Endothelial cell of umbilical vein (primary cell): ENCODE measurements around the gene CD300H. TPM values are rescaled to one million over a fixed set of nuclear protein-coding genes. Genes with fewer than 3 reads are reported as not detected.

ENCODE experiments used
- Bru-seq: library from RNA; stranded (reverse); fragments of 400-500 nt; gene quantifications from one replicate; lab custom pipeline; 2021; lab: Mats Ljungman, UMichigan
- BruChase-seq, 2 experiments: library from RNA; stranded (reverse); fragments of 400-500 nt; gene quantifications; one replicate each; lab custom pipeline; 2021; lab: Mats Ljungman, UMichigan
- BruUV-seq: library from RNA; stranded (reverse); fragments of 400-500 nt; replicated peaks from 2 replicates; lab custom pipeline; 2021; lab: Mats Ljungman, UMichigan
- CTCF ChIA-PET: fragments of 300-600, 350-600 bp; sonication (Branson Sonifier 250); formaldehyde crosslinking; loops from one replicate; lab custom pipeline; 2021; ENCODE audit warnings: antibody characterized with exemption, inconsistent platforms; lab: Charles Lee
- POLR2A ChIA-PET: fragments of 300-600, 350-600 bp; sonication (Branson Sonifier 250); formaldehyde crosslinking; loops from one replicate; lab custom pipeline; 2021; ENCODE audit warnings: antibody characterized with exemption, inconsistent platforms; lab: Charles Lee
- DNase-seq: peaks from one replicate; pipeline ENCODE4 v3.0.0-alpha.2; 2011; ENCODE audit warnings: low read depth, low spot score
- FAIRE-seq: peaks from 2 replicates; lab custom pipeline; 2011; peaks lifted over from hg19 to GRCh38; lab: Jason Lieb, UNC
- H2AFZ ChIP-seq: 2 replicates; pipeline ENCODE4 v1.6.0; 2012; ENCODE audit warnings: low read depth, low read length, control low read depth, inconsistent platforms
- H3K27ac ChIP-seq: 2 replicates; pipeline ENCODE4 v1.5.1; 2011; ENCODE audit warnings: low read depth, mild to moderate bottlenecking, control low read depth, low read length, moderate library complexity; ENCODE audit not compliant: insufficient read depth
- H3K27me3 ChIP-seq, 2 experiments: 2 replicates each; pipeline versions ENCODE4 v1.6.0 to v1.6.1; 2011; ENCODE audit warnings: low read length in 2 of 2, mixed read lengths in 1 of 2; ENCODE audit not compliant: control insufficient read depth in 2 of 2, insufficient read depth in 2 of 2
- H3K36me3 ChIP-seq, 2 experiments: 2 replicates in 1 of 2; 3 replicates in 1 of 2; pipeline ENCODE4 v1.5.1; 2011; ENCODE audit warnings: low read length in 2 of 2, mild to moderate bottlenecking in 1 of 2, moderate library complexity in 1 of 2; ENCODE audit not compliant: control insufficient read depth in 2 of 2, insufficient read depth in 2 of 2; ENCODE audit errors: extremely low read depth in 1 of 2
- H3K4me1 ChIP-seq: 3 replicates; pipeline ENCODE4 v1.5.1; 2011; ENCODE audit warnings: mild to moderate bottlenecking, low read length; ENCODE audit not compliant: control insufficient read depth, insufficient read depth; ENCODE audit errors: extremely low read depth
- H3K4me2 ChIP-seq: 2 replicates; pipeline ENCODE4 v1.6.1; 2011; ENCODE audit warnings: low read length, control low read depth, mixed read lengths; ENCODE audit not compliant: insufficient read depth
- H3K4me3 ChIP-seq, 3 experiments: fragments of 200-600 bp in 1 of 3; sonication (generic), shearing (Covaris generic) in 1 of 3; replicated peaks in 1 of 3; 2 replicates each; pipeline ENCODE4 v1.5.1; 2011 to 2016; ENCODE audit warnings: control low read depth in 3 of 3, low read length in 3 of 3, mild to moderate bottlenecking in 2 of 3, inconsistent platforms in 1 of 3, low read depth in 1 of 3, moderate library complexity in 1 of 3; ENCODE audit not compliant: insufficient read depth in 1 of 3
- H3K79me2 ChIP-seq: 2 replicates; pipeline ENCODE4 v1.6.0; 2012; ENCODE audit warnings: low read length, inconsistent platforms; ENCODE audit not compliant: control insufficient read depth, insufficient read depth
- H3K9ac ChIP-seq: replicated peaks from 2 replicates; pipeline ENCODE3; 2011; ENCODE audit warnings: low read length, control low read depth; ENCODE audit not compliant: insufficient read depth; ENCODE audit errors: extremely low read depth
- H3K9me1 ChIP-seq: replicated peaks from 3 replicates; pipeline ENCODE4 v1.6.0; 2011; ENCODE audit warnings: mild to moderate bottlenecking, low read length; ENCODE audit not compliant: control insufficient read depth, insufficient read depth; ENCODE audit errors: extremely low read depth
- H3K9me3 ChIP-seq: replicated peaks from 2 replicates; pipeline ENCODE4 v1.5.1; 2012; ENCODE audit warnings: low read length, inconsistent platforms; ENCODE audit not compliant: control insufficient read depth, insufficient read depth
- H4K20me1 ChIP-seq: replicated peaks from 2 replicates; pipeline ENCODE3; 2011; ENCODE audit warnings: mild to moderate bottlenecking, low read length; ENCODE audit not compliant: control insufficient read depth, insufficient read depth; ENCODE audit errors: extremely low read depth
- CTCF ChIP-seq, 2 donors: IDR thresholded peaks; 1 replicate in 1 of 2; 2 replicates in 1 of 2; pipeline ENCODE4 v1.5.1; 2011; ENCODE audit warnings: low read length in 2 of 2, mild to moderate bottlenecking in 2 of 2, moderate library complexity in 2 of 2, control low read depth in 1 of 2, inconsistent platforms in 1 of 2, low read depth in 1 of 2; ENCODE audit not compliant: insufficient read depth in 1 of 2; ENCODE audit errors: extremely low read depth in 1 of 2
- EZH2 ChIP-seq: IDR thresholded peaks from 2 replicates; pipeline ENCODE4 v1.6.1; 2012; ENCODE audit warnings: borderline replicate concordance, low read depth, mild to moderate bottlenecking, moderate library complexity, low read length, inconsistent platforms; ENCODE audit not compliant: severe bottlenecking
- FOS ChIP-seq: IDR thresholded peaks from 2 replicates; pipeline ENCODE4 v1.6.1; 2011; ENCODE audit warnings: mild to moderate bottlenecking, low read length, moderate library complexity, borderline replicate concordance; ENCODE audit not compliant: insufficient read depth
- GATA2 ChIP-seq: IDR thresholded peaks from 2 replicates; pipeline ENCODE4 v1.7.0; 2011; ENCODE audit warnings: low read depth, mild to moderate bottlenecking, moderate library complexity, mixed read lengths, low read length; ENCODE audit not compliant: insufficient read length, insufficient read depth
- JUN ChIP-seq: IDR thresholded peaks from 2 replicates; pipeline ENCODE4 v1.6.1; 2011; ENCODE audit warnings: borderline replicate concordance, low read depth; ENCODE audit not compliant: insufficient read length, insufficient read depth
- MAX ChIP-seq: IDR thresholded peaks from 2 replicates; pipeline ENCODE4 v1.6.1; 2011; ENCODE audit not compliant: insufficient read depth, insufficient read length
- MYC ChIP-seq: IDR thresholded peaks from one replicate; pipeline ENCODE4 v1.6.1; 2011; ENCODE audit warnings: mild to moderate bottlenecking, low read depth, low read length
- POLR2A ChIP-seq: IDR thresholded peaks from 2 replicates; pipeline ENCODE4 v1.6.1; 2012; ENCODE audit warnings: low read depth, mild to moderate bottlenecking, control low read depth, low read length
- POLR2AphosphoS5 ChIP-seq: IDR thresholded peaks from 2 replicates; pipeline ENCODE4 v1.6.1; 2012; ENCODE audit warnings: low read depth, mild to moderate bottlenecking, control low read depth, low read length, moderate library complexity; ENCODE audit not compliant: insufficient read depth
- dilution Hi-C: fragments of 300-500 bp; cut with MboI; formaldehyde crosslinking; loops from one replicate; pipeline ENCODE4 v1.15.0; 2019; ENCODE audit warnings: low sequenced_read_pairs; ENCODE audit not compliant: extremely low pct_ligation_motif_present
- intact Hi-C: fragments of 100-400 bp; cut with micrococcal nuclease; formaldehyde crosslinking; loops from one replicate; pipeline ENCODE4 v1.10.0; 2022
- long read RNA-seq: library from polyadenylated mRNA; stranded (forward); transcript quantifications from one replicate; pipeline ENCODE4 v2.0.0, GENCODE V29; 2021
- polyA minus RNA-seq, 3 experiments: library from RNA; depleted of rRNA, polyadenylated mRNA; stranded (reverse); fragments of >200 nt; gene quantifications; 1 replicate in 1 of 3; 2 replicates in 2 of 3; pipeline ENCODE4 v1.2.3, GENCODE V29; 2011
- polyA plus RNA-seq, 4 experiments: library from polyadenylated mRNA; depleted of rRNA in 3 of 4; stranded (reverse) in 3 of 4; unstranded in 1 of 4; fragments of >200 nt; gene quantifications; 2 replicates each; pipeline versions ENCODE4 v1.2.1 to v1.2.3, GENCODE V29; 2011 to 2012; ENCODE audit warnings: missing spikeins in 1 of 4
- total RNA-seq: library from RNA; stranded (reverse); gene quantifications from 2 replicates; pipeline ENCODE4 v1.2.3, GENCODE V29; 2021

The CD300H gene
- total RNA-seq = not detected in 2 replicates
- not detected in 2 replicates for polyA plus RNA-seq
- not detected in 2 replicates for polyA plus RNA-seq (2011; cell fraction: cytosol; rRNA removed)
- not detected in 2 replicates for polyA plus RNA-seq (2011; cell fraction: nucleus; rRNA removed)
- not detected in 2 replicates for polyA plus RNA-seq (2012)
- not detected in 2 replicates for polyA minus RNA-seq
- not detected for polyA minus RNA-seq (2011; cell fraction: cytosol; rRNA and poly(A)+ RNA removed)
- polyA minus RNA-seq (2011; cell fraction: nucleus; rRNA and poly(A)+ RNA removed) = not detected in 2 replicates
- Bru-seq, nascent RNA = not detected
- not detected for BruChase-seq, experiment 1, labeled RNA remaining after a 6-hour chase
- not detected for BruChase-seq, experiment 2, labeled RNA remaining after a 2-hour chase
- long read RNA-seq = 0 reads

GRCh38 chr17:74567397-74567796 lies at the start of gene CD300H:
CD300H (minus strand) TSS chr17:74567509.
- H3K9me3 ChIP-seq = no peaks in the 10 kb centered on the region
- H3K4me3 ChIP-seq = no peak within 1 kb of the TSS
- dilution Hi-C loops = no loop called here
- intact Hi-C loops = loop anchor here (2.0 kb wide), 1 partner anchor 169 kb away; the partner anchor contains the start of gene RAB37
- ChIA-PET POLR2A (no interaction called here), CTCF (no interaction called here)
- no peaks in the 10 kb centered on the region for H3K79me2 ChIP-seq
- TF ChIP-seq GATA2 (no peak), POLR2AphosphoS5 (no peak), FOS (no peak), CTCF (IDR thresholded peaks at IDR 0.05; ENCODE audit: extremely low read depth in 1 of 2, insufficient read depth in 1 of 2, low read depth in 1 of 2, low read length in 2 of 2) (no peak), MAX (no peak), POLR2A (no peak), JUN (no peak), EZH2 (no peak), MYC (no peak)
- H4K20me1 ChIP-seq = no peaks in the 10 kb centered on the region
- no peaks in the 10 kb centered on the region for H3K36me3 ChIP-seq
- H3K27ac ChIP-seq = no peak within 1 kb of the TSS
- no TSS peak for BruUV-seq
- no peak for FAIRE-seq
- H3K27me3 ChIP-seq = no peaks in the 10 kb centered on the region
- no peaks in the 10 kb centered on the region for H3K9me1 ChIP-seq
- no peak for DNase-seq
- no peak within 1 kb of the TSS for H2AFZ ChIP-seq
- no peak within 1 kb of the TSS for H3K4me2 ChIP-seq
- H3K9ac ChIP-seq = no peak within 1 kb of the TSS
- no peaks in the 10 kb centered on the region for H3K4me1 ChIP-seq
